ENCODE measurements around the gene LRRC73.
"Not testable (repeated sequence)": the region's sequence is repeated elsewhere in the genome, so short reads cannot be mapped to it uniquely, and the experiment has no call there.

Gene LRRC73

GRCh38 chr6:43460032-43460431, 50.1 kb downstream of the LRRC73 start:
- ChIA-PET POLR2A (ENCODE audit: low non-redundant PET) (no interaction called here), CTCF (interaction anchor here (0.6 to 1.1 kb wide), 3 partner anchors 32 to 879 kb away, joined by 4 to 5 read pairs (median 4); no protein-coding TSS in a partner anchor)
- H3K27ac ChIP-seq, result no peak overlapping the region
- no peak for TF ChIP-seq CTCF (conservative IDR thresholded peaks at IDR 0.05; ENCODE audit: low read depth)
- DNase-seq (ENCODE audit: low spot score), result no peak

DNA sequence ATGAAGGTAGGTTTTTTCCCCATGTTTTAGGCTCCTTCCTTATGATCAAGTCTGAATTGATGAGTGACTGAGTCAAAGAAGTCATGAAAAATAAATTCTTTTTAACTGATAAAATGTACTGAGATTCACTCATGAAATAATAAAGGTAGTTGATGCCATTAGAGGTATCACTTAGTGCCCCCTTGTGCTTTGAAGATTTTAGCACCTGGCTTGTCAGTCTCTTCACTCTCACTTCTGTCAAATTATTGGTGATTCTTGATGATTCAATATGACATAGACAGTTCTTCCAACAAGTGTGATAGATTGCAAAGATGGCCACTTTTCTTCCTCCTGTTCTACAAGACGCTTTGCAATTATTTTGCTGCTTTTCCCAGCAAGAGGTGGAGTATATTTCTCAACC, 50.6 kb downstream of the LRRC73 start:
- H3K27ac ChIP-seq, result no peak overlapping the region
- POLR2A ChIA-PET (ENCODE audit: low non-redundant PET), result interaction anchor here (0.6 kb wide), 1 partner anchor 70 kb away, joined by 3 read pairs; no protein-coding TSS in a partner anchor
- DNase-seq (ENCODE audit: low spot score), result no peak
- TF ChIP-seq CTCF (conservative IDR thresholded peaks at IDR 0.05; ENCODE audit: low read depth), result no peak
- CTCF ChIA-PET, result interaction anchor here (0.6 to 1.1 kb wide), 3 partner anchors 32 to 879 kb away, joined by 4 to 5 read pairs (median 4); no protein-coding TSS in a partner anchor

DNA sequence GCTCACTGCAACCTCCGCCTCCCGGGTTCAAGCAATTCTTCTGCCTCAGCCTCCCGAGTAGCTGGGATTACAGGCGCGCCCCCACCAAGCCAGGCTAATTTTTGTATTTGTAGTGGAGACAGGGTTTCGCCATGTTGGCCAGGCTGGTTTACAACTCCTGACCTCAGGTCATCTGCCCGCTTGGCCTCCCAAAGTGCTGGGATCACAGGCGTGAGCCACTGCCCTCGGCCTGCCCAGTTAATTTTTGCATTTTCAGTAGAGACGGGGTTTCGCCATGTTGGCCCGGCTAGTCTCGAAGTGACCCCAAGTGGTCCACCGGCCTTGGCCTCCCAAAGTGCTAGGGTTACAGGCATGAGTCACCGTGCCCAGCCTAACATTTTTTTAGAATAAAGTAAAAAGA, 52.0 kb downstream of the LRRC73 start:
- DNase-seq (ENCODE audit: low spot score); H3K27ac ChIP-seq; POLR2A ChIA-PET (ENCODE audit: low non-redundant PET): not testable (repeated sequence)
- CTCF ChIA-PET, result interaction anchor here (0.7 to 3.0 kb wide), 2 partner anchors 49 to 142 kb away, joined by 3 to 13 read pairs; no protein-coding TSS in a partner anchor

GRCh38 chr6:43457643-43458042, 52.5 kb downstream of the LRRC73 start:
- TF ChIP-seq CTCF (conservative IDR thresholded peaks at IDR 0.05; ENCODE audit: low read depth), result no peak
- DNase-seq (ENCODE audit: low spot score), result no peak
- POLR2A ChIA-PET (ENCODE audit: low non-redundant PET), result no interaction called here
- CTCF ChIA-PET, result interaction anchor here (0.7 to 3.0 kb wide), 2 partner anchors 49 to 142 kb away, joined by 3 to 13 read pairs; no protein-coding TSS in a partner anchor
- no peak overlapping the region for H3K27ac ChIP-seq
